Tibial artery (tissue), 4 donors: Measurements from ENCODE around the gene MTERF2.
"Not testable (repeated sequence)": the region's sequence is repeated elsewhere in the genome, so short reads cannot be mapped to it uniquely, and the experiment has no call there.

Experiments used
- DNase-seq, 2 donors: peaks; one replicate each; pipeline ENCODE4 v3.0.0-alpha.2; 2019
- H3K27ac ChIP-seq, 2 donors: fragments of 200-600 bp; sonication (generic) in 1 of 2; 1 replicate in 1 of 2; 2 replicates in 1 of 2; pipeline ENCODE4 v1.5.1; 2018 to 2019; ENCODE audit warnings: mild to moderate bottlenecking in 1 of 2
- H3K27me3 ChIP-seq, 2 donors: fragments of 200-600 bp; sonication (generic) in 1 of 2; one replicate each; pipeline versions ENCODE4 v1.5.1 to v1.6.0; 2016 to 2019
- H3K36me3 ChIP-seq, 3 donors: fragments of 200-600 bp; sonication (generic) in 2 of 3; one replicate each; pipeline ENCODE4 v1.5.1; 2016 to 2019; ENCODE audit warnings: mild to moderate bottlenecking in 2 of 3
- H3K4me1 ChIP-seq, 4 donors: fragments of 200-600 bp; sonication (generic) in 2 of 4; 1 replicate in 3 of 4; 2 replicates in 1 of 4; pipeline ENCODE4 v1.5.1; 2016 to 2019
- H3K4me3 ChIP-seq, 2 donors: fragments of 200-600 bp; sonication (generic) in 1 of 2; 1 replicate in 1 of 2; 2 replicates in 1 of 2; pipeline ENCODE4 v1.5.1; 2018 to 2019; ENCODE audit warnings: mild to moderate bottlenecking in 2 of 2
- H3K9me3 ChIP-seq, 3 donors: fragments of 200-600 bp; sonication (generic) in 1 of 3; one replicate each; pipeline ENCODE4 v1.5.1; 2016 to 2019
- intact Hi-C: fragments of 100-400 bp; cut with DNase I; formaldehyde crosslinking; loops from one replicate; pipeline ENCODE4 v1.15.0; 2023; ENCODE audit warnings: low total_unique reads
- TF ChIP-seq, protein P1 (sequence below), 2 experiments: fragments of 200-600 bp in 1 of 2; fragments of 450-650 bp in 1 of 2; IDR thresholded peaks; one replicate each; pipeline ENCODE4 v1.5.1; 2017 to 2019; ENCODE audit warnings: antibody characterized with exemption in 2 of 2, mild to moderate bottlenecking in 1 of 2, moderate library complexity in 1 of 2

Gene MTERF2

DNA sequence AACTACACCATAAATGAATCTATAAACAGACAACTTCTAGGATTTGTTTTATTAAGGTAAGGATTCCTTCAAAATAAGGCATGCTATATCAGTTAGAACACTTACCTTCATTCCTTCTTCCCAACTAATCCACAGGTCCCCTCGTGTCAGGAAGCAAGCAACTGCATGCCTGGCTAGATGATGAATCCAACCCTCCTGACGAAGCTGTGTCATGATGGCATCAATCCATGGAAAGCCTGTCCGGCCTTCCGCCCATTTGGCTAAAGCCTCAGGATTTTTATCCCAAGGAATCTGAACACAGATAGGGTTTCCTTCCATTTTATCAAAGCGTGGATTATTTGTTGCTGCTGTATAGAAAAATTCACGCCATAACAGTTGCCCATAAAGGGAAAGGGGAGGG lies 12.5 kb upstream of the MTERF2 start:
- Histone ChIP-seq H3K27me3 (no peaks in the 10 kb centered on the region), H3K27ac (no peak overlapping the region), H3K36me3 (peaks cover 9 to 48% (median 23%) of the 10 kb centered on the region in 3 donors), H3K4me3 (no peak overlapping the region), H3K4me1 (peaks cover 0 to 9% (median 0%) of the 10 kb centered on the region in 4 donors), H3K9me3 (no peaks in the 10 kb centered on the region)
- intact Hi-C loops: no loop called here
- TF ChIP-seq, protein P1, sequence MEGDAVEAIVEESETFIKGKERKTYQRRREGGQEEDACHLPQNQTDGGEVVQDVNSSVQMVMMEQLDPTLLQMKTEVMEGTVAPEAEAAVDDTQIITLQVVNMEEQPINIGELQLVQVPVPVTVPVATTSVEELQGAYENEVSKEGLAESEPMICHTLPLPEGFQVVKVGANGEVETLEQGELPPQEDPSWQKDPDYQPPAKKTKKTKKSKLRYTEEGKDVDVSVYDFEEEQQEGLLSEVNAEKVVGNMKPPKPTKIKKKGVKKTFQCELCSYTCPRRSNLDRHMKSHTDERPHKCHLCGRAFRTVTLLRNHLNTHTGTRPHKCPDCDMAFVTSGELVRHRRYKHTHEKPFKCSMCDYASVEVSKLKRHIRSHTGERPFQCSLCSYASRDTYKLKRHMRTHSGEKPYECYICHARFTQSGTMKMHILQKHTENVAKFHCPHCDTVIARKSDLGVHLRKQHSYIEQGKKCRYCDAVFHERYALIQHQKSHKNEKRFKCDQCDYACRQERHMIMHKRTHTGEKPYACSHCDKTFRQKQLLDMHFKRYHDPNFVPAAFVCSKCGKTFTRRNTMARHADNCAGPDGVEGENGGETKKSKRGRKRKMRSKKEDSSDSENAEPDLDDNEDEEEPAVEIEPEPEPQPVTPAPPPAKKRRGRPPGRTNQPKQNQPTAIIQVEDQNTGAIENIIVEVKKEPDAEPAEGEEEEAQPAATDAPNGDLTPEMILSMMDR (IDR thresholded peaks at IDR 0.05): no peak
- DNase-seq: peak; percentile 59 to 75

DNA sequence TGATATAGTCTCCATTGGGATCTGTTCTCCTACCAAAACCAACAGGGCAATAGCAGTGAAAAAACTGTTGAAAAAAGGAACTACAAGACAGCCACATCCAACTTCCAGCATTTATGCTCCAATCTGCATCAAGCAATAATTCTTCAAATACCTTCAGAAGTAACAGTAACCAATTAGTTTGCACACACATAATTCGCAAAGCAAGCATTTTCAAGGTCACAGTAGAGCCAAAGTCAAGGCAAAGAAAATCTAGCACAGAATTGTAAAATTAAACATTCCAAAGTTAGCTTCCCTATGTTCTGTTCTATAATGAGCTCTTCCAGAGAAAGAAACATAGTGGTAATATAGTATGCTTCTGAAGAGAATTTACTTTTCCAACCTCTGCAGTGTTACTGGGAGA lies 11.0 kb upstream of the MTERF2 start:
- TF ChIP-seq, protein P1 (IDR thresholded peaks at IDR 0.05): no peak
- DNase-seq: no peak
- Histone ChIP-seq H3K9me3 (no peaks in the 10 kb centered on the region), H3K4me1 (peaks cover 0 to 13% (median 0%) of the 10 kb centered on the region in 4 donors), H3K36me3 (peaks cover 9 to 48% (median 23%) of the 10 kb centered on the region in 3 donors), H3K27ac (no peak overlapping the region), H3K27me3 (no peaks in the 10 kb centered on the region), H3K4me3 (no peak overlapping the region)
- intact Hi-C loops: no loop called here

DNA sequence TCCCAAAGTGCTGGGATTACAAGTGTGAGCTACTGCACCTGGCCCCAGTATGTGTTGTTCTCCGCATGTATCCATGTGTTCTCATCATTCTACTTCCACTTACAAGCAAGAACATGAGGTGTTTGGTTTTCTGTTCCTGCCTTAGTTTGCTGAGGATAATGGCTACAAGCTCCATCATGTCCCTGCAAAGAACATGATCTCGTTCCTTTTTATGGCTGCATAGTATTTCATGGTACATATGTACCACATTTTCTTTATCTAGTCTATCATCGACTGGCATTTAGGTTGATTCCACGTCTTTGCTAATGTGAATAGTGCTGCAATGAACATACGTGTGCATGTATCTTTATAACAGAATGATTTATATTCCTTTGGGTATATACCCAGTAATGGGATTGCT lies 9.2 kb upstream of the MTERF2 start:
- H3K27me3 ChIP-seq, H3K27ac ChIP-seq: not testable (repeated sequence)

DNA sequence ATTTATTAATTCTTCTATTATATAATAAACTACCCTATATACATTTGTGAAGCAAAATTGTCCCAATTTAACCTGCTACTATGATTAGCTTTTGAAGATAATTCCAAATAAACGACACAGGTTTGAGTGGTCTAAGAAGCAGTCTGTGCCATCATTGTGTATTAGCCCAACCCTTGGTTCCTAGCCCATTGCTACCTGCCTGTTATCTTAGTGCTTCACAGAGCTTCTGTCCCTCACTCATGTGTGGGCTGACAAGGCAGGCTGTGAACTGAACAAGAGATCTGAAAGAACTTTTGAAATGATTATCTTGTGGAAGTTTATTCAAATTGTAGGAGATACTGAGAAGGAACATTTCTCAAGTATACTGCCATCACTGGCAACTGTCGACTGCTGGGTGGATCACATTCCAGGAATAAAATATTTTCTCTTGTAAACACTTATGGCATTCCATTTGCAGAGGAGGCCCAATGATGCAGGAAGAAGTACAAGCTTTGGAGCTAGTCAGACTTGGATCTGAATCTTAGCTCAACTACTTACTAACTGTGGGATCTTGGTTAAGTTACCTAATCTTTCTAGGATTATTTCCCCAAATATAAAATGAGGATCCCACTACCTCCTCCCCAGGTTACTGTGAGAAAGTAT lies 7.8 kb upstream of the MTERF2 start:
- no peaks in the 10 kb centered on the region for H3K9me3 ChIP-seq
- H3K4me3 ChIP-seq: no peak overlapping the region
- peaks cover 0 to 16% (median 0%) of the 10 kb centered on the region in 4 donors for H3K4me1 ChIP-seq
- TF ChIP-seq, protein P1 (IDR thresholded peaks at IDR 0.05): no peak
- H3K27ac ChIP-seq: peak overlapping the region in 1 of 2 donors; percentile 42
- DNase-seq: no peak
- intact Hi-C loops: no loop called here
- peaks cover 0 to 26% (median 7%) of the 10 kb centered on the region in 3 donors for H3K36me3 ChIP-seq
- H3K27me3 ChIP-seq: no peaks in the 10 kb centered on the region

More for the DNA sequence above, 9.2 kb upstream of the MTERF2 start:
- intact Hi-C loops, H3K4me3 ChIP-seq, DNase-seq, H3K9me3 ChIP-seq: not testable (repeated sequence)
- Histone ChIP-seq H3K4me1 (peaks cover 0 to 13% (median 0%) of the 10 kb centered on the region in 4 donors), H3K36me3 (peaks cover 5 to 40% (median 16%) of the 10 kb centered on the region in 3 donors)

DNA sequence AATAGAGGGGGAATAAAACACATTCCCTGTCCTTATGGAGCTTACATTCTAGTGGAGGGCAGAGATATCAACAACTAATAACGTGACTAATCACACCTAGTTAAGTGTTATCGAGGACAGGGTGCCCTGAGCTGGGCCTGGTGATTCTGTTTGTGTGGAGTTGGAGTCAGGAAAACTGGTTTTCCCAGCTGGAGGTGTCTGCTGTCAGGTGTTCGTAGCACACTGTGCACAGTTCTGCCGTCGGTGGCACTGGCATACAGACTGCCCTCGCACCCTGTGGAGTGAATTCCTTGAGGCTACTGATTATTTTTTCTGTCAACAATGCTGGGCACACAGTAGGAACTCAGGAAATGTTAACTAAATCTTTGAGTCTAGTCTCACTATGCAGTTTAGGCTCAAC lies 900 bp upstream of the MTERF2 start:
- H3K9me3 ChIP-seq: no peaks in the 10 kb centered on the region
- H3K27ac ChIP-seq: peak overlapping the region; percentile 93 to 95
- intact Hi-C loops: loop anchor here (2.0 kb wide), 1 partner anchor 31 kb away; no protein-coding TSS in a partner anchor
- peaks cover 0 to 40% (median 31%) of the 10 kb centered on the region in 4 donors for H3K4me1 ChIP-seq
- H3K27me3 ChIP-seq: no peaks in the 10 kb centered on the region
- no peak for DNase-seq
- H3K4me3 ChIP-seq: peak overlapping the region in 1 of 2 donors; percentile 81
- TF ChIP-seq, protein P1 (IDR thresholded peaks at IDR 0.05): no peak
- H3K36me3 ChIP-seq: peaks cover 0 to 8% (median 0%) of the 10 kb centered on the region in 3 donors

DNA sequence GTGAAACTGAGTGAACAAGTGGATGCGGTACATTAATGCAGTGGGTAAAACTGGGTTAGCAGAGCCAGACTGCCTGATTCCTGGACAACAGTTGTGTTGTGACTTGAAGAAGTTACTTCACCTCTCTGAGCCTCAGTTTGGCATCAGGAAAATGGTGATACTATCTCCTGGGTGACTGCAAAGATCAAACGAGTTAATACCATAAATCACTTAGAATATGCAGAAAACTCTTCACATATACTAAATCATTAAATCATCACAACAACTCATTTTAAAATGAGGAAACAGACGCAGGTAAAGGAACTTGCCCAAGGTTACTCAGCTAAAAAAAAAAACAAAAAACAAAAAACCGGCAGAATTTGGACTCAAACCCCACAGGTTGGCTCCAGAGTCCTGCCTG lies 811 bp downstream of the MTERF2 start:
- no peaks in the 10 kb centered on the region for H3K9me3 ChIP-seq
- no peak for DNase-seq
- TF ChIP-seq, protein P1 (IDR thresholded peaks at IDR 0.05): no peak
- H3K4me1 ChIP-seq: peaks cover 0 to 40% (median 31%) of the 10 kb centered on the region in 4 donors
- intact Hi-C loops: loop anchor here (2.0 kb wide), 1 partner anchor 29 kb away; no protein-coding TSS in a partner anchor
- peaks cover 0 to 8% (median 0%) of the 10 kb centered on the region in 3 donors for H3K36me3 ChIP-seq
- peak overlapping the region; percentile 69 to 81 for H3K4me3 ChIP-seq
- no peaks in the 10 kb centered on the region for H3K27me3 ChIP-seq
- peak overlapping the region; percentile 93 to 95 for H3K27ac ChIP-seq
